ENCODE results near the gene FAM53B. TPM values are rescaled to one million over a fixed set of nuclear protein-coding genes. Genes with fewer than 3 reads are reported as not detected.
A peak's percentile ranks its signal among the peaks of the same experiment; 100 is the strongest.

Gene FAM53B
- total and polyA plus RNA-seq, 8 donors: 12.8 to 34.6 (median 23.0) TPM

- Histone ChIP-seq H3K4me3 (no peak overlapping the region), H3K36me3 (no peaks in the 10 kb centered on the region), H3K27ac (no peak overlapping the region), H3K27me3 (no peaks in the 10 kb centered on the region), H3K9me3 (no peaks in the 10 kb centered on the region), H3K4me1 (peaks cover 0 to 23% of the 10 kb centered on the region in 2 donors)
- DNase-seq (no peak), ATAC-seq (no peak)
- no peak for TF ChIP-seq CTCF (IDR thresholded peaks at IDR 0.05)
- intact Hi-C loops (cut with DNase I): no loop called here
Observed at GRCh38 chr10:124607693-124608092, 136.5 kb downstream of the FAM53B start.

DNA sequence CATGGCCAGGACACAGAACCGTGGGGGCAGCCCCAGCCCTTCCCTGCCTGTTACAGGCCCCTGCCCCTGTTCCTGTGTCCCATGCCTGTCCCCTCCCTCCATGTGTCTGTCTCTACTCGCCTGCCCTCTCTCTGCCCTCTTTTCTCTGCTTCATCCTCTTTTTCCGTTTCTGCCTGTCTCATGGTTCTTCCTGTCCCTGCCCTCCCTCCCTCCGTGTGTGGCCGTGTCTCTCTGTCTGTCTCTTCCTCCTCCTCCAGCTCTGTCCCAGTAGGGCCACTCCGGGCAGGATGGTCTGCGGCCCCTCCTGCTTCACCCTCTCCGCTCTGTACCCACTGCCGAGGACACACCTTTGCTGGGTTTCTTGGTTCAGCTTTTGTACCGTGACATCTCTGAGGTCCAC is 137.4 kb downstream of the FAM53B start:
- no peak overlapping the region for H3K27ac ChIP-seq
- ATAC-seq (no peak), DNase-seq (peak in 1 of 4 donors; percentile 49)
- no peaks in the 10 kb centered on the region for H3K9me3 ChIP-seq
- intact Hi-C loops (cut with DNase I): no loop called here
- H3K4me3 ChIP-seq: no peak overlapping the region
- H3K27me3 ChIP-seq: no peaks in the 10 kb centered on the region
- TF ChIP-seq CTCF (IDR thresholded peaks at IDR 0.05): no peak
- peaks cover 0 to 15% of the 10 kb centered on the region in 2 donors for H3K4me1 ChIP-seq
- no peaks in the 10 kb centered on the region for H3K36me3 ChIP-seq

- H3K36me3 ChIP-seq: no peaks in the 10 kb centered on the region
- no peak for TF ChIP-seq CTCF (IDR thresholded peaks at IDR 0.05)
- H3K9me3 ChIP-seq: no peaks in the 10 kb centered on the region
- H3K4me1 ChIP-seq: peaks cover 0 to 8% of the 10 kb centered on the region in 2 donors
- DNase-seq (peak in 1 of 4 donors; percentile 66), ATAC-seq (no peak)
- no peak overlapping the region for H3K27ac ChIP-seq
- no peak overlapping the region for H3K4me3 ChIP-seq
- intact Hi-C loops (cut with DNase I): no loop called here
- no peaks in the 10 kb centered on the region for H3K27me3 ChIP-seq
Observed at GRCh38 chr10:124605856-124606812, 138.0 kb downstream of the FAM53B start.

GRCh38 chr10:124605481-124605855 is 138.7 kb downstream of the FAM53B start:
- no peak for ATAC-seq
- TF ChIP-seq CTCF (IDR thresholded peaks at IDR 0.05): no peak
- intact Hi-C loops (cut with DNase I): no loop called here
- DNase-seq: peak in 1 of 4 donors; percentile 48
- H3K4me3 ChIP-seq: no peak overlapping the region
- no peaks in the 10 kb centered on the region for H3K27me3 ChIP-seq
- H3K36me3 ChIP-seq: no peaks in the 10 kb centered on the region
- H3K9me3 ChIP-seq: no peaks in the 10 kb centered on the region
- peaks cover 0 to 5% of the 10 kb centered on the region in 2 donors for H3K4me1 ChIP-seq
- no peak overlapping the region for H3K27ac ChIP-seq

DNA sequence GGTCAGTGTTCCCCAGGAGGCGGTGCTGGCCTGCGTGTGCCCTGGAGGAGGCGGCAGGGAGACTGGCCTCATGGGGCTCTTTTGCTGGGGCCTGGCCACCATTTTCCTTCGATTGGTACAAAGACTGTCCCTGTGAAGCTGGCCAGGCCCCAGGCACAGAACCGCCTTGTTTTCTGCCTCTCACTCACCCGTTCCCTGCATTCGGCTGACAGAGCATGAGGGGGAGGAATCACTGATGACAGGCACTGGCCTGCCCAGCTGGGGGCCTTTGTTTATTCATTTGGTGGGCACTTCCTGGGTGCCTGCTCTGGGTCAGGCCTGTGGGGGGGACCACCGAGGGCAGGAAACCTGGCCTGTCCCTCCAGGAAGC is 139.2 kb downstream of the FAM53B start:
- Histone ChIP-seq H3K27ac (no peak overlapping the region), H3K4me1 (peaks cover 0 to 5% of the 10 kb centered on the region in 2 donors), H3K27me3 (no peaks in the 10 kb centered on the region), H3K36me3 (no peaks in the 10 kb centered on the region), H3K9me3 (no peaks in the 10 kb centered on the region), H3K4me3 (no peak overlapping the region)
- ATAC-seq (no peak), DNase-seq (peak in 1 of 4 donors; percentile 28)
- no peak for TF ChIP-seq CTCF (IDR thresholded peaks at IDR 0.05)
- intact Hi-C loops (cut with DNase I): no loop called here
